GM23338 (cell line): ENCODE results near the gene CEPT1.

Source experiments
- CREB1 ChIP-seq: fragments of 250-450 bp; sonication (Bioruptor Pico); IDR thresholded peaks from 2 replicates; pipeline ENCODE4 v1.5.0; 2020; ENCODE audit warnings: low read depth, mild to moderate bottlenecking, moderate library complexity
- ETS1 ChIP-seq: IDR thresholded peaks from 2 replicates; pipeline ENCODE4 v1.6.1; 2016; ENCODE audit warnings: antibody characterized with exemption
- EZH2 ChIP-seq: fragments of 200-600 bp; sonication (generic); IDR thresholded peaks from one replicate; pipeline ENCODE4 v1.8.0; 2017; ENCODE audit warnings: antibody characterized with exemption, mild to moderate bottlenecking, low read depth; ENCODE audit not compliant: unreplicated experiment
- EZH2phosphoT487 ChIP-seq: fragments of 200-600 bp; sonication (generic); IDR thresholded peaks from one replicate; pipeline ENCODE4 v1.8.1; 2018; ENCODE audit warnings: antibody characterized with exemption; ENCODE audit not compliant: unreplicated experiment
- JUNB ChIP-seq: IDR thresholded peaks from one replicate; pipeline ENCODE4 v1.6.1; 2016; ENCODE audit warnings: antibody characterized with exemption; ENCODE audit not compliant: unreplicated experiment
- NANOG ChIP-seq: IDR thresholded peaks from 2 replicates; pipeline ENCODE4 v1.6.1; 2016; ENCODE audit warnings: antibody characterized with exemption, borderline replicate concordance
- POLR2AphosphoS5 ChIP-seq: IDR thresholded peaks from 2 replicates; pipeline ENCODE4 v1.6.1; 2016; ENCODE audit warnings: antibody characterized with exemption, low read depth
- STAT1 ChIP-seq: IDR thresholded peaks from one replicate; pipeline ENCODE4 v1.6.1; 2016; ENCODE audit warnings: antibody characterized with exemption; ENCODE audit not compliant: unreplicated experiment
- ZNF114 ChIP-seq: fragments of 250-450 bp; sonication (Bioruptor Pico); IDR thresholded peaks from 2 replicates; pipeline ENCODE4 v1.5.0; 2020; ENCODE audit warnings: mild to moderate bottlenecking, moderate library complexity
- ZNF331 ChIP-seq: fragments of 250-450 bp; sonication (Bioruptor Pico); IDR thresholded peaks from 2 replicates; pipeline ENCODE4 v1.5.0; 2020; ENCODE audit warnings: low read depth, mild to moderate bottlenecking, moderate library complexity
- TF ChIP-seq, protein P1 (sequence below), 2 experiments: fragments of 200-600 bp in 1 of 2; sonication (generic) in 1 of 2; conservative IDR thresholded peaks; 2 replicates each; pipeline versions ENCODE4 v1.5.1 to v1.6.1; 2016 to 2017; ENCODE audit warnings: antibody characterized with exemption in 2 of 2, low read depth in 2 of 2, mild to moderate bottlenecking in 2 of 2, moderate library complexity in 1 of 2
- TF ChIP-seq, protein P2 (sequence below): IDR thresholded peaks from one replicate; pipeline ENCODE4 v1.6.1; 2018; ENCODE audit warnings: antibody characterized with exemption; ENCODE audit not compliant: unreplicated experiment
- TF ChIP-seq, protein P3 (sequence below): fragments of 250-450 bp; sonication (Bioruptor Pico); IDR thresholded peaks from 2 replicates; pipeline ENCODE4 v1.5.0; 2020; ENCODE audit warnings: mild to moderate bottlenecking, moderate library complexity

DNA sequence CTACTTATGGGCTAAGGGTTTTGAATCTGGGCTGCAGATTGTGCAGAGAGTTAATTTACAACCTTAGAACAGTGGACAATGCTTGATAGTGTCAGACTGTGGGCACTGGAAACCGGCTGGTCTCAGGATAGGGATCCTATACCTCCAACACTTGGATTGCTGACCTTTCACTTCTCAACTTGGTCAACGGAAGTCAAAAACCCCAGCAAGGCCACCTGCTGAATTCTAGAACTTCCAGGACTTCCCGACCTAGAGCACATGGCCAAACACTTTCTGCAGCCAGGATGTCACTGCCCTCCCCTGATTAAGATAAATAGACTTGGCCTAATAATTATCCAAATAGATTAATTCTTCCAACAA lies 60.8 kb downstream of the CEPT1 start:
- TF ChIP-seq POLR2AphosphoS5, result no peak
- TF ChIP-seq EZH2phosphoT487, result no peak
- TF ChIP-seq, protein P1, sequence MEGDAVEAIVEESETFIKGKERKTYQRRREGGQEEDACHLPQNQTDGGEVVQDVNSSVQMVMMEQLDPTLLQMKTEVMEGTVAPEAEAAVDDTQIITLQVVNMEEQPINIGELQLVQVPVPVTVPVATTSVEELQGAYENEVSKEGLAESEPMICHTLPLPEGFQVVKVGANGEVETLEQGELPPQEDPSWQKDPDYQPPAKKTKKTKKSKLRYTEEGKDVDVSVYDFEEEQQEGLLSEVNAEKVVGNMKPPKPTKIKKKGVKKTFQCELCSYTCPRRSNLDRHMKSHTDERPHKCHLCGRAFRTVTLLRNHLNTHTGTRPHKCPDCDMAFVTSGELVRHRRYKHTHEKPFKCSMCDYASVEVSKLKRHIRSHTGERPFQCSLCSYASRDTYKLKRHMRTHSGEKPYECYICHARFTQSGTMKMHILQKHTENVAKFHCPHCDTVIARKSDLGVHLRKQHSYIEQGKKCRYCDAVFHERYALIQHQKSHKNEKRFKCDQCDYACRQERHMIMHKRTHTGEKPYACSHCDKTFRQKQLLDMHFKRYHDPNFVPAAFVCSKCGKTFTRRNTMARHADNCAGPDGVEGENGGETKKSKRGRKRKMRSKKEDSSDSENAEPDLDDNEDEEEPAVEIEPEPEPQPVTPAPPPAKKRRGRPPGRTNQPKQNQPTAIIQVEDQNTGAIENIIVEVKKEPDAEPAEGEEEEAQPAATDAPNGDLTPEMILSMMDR (conservative IDR thresholded peaks at IDR 0.05; ENCODE audit: low read depth in 2 of 2), result no peak
- no peak for TF ChIP-seq CREB1
- TF ChIP-seq EZH2, result no peak
- TF ChIP-seq JUNB, result no peak
- TF ChIP-seq, protein P2, sequence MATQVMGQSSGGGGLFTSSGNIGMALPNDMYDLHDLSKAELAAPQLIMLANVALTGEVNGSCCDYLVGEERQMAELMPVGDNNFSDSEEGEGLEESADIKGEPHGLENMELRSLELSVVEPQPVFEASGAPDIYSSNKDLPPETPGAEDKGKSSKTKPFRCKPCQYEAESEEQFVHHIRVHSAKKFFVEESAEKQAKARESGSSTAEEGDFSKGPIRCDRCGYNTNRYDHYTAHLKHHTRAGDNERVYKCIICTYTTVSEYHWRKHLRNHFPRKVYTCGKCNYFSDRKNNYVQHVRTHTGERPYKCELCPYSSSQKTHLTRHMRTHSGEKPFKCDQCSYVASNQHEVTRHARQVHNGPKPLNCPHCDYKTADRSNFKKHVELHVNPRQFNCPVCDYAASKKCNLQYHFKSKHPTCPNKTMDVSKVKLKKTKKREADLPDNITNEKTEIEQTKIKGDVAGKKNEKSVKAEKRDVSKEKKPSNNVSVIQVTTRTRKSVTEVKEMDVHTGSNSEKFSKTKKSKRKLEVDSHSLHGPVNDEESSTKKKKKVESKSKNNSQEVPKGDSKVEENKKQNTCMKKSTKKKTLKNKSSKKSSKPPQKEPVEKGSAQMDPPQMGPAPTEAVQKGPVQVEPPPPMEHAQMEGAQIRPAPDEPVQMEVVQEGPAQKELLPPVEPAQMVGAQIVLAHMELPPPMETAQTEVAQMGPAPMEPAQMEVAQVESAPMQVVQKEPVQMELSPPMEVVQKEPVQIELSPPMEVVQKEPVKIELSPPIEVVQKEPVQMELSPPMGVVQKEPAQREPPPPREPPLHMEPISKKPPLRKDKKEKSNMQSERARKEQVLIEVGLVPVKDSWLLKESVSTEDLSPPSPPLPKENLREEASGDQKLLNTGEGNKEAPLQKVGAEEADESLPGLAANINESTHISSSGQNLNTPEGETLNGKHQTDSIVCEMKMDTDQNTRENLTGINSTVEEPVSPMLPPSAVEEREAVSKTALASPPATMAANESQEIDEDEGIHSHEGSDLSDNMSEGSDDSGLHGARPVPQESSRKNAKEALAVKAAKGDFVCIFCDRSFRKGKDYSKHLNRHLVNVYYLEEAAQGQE, result no peak
- no peak for TF ChIP-seq ETS1
- no peak for TF ChIP-seq NANOG
- TF ChIP-seq, protein P3, sequence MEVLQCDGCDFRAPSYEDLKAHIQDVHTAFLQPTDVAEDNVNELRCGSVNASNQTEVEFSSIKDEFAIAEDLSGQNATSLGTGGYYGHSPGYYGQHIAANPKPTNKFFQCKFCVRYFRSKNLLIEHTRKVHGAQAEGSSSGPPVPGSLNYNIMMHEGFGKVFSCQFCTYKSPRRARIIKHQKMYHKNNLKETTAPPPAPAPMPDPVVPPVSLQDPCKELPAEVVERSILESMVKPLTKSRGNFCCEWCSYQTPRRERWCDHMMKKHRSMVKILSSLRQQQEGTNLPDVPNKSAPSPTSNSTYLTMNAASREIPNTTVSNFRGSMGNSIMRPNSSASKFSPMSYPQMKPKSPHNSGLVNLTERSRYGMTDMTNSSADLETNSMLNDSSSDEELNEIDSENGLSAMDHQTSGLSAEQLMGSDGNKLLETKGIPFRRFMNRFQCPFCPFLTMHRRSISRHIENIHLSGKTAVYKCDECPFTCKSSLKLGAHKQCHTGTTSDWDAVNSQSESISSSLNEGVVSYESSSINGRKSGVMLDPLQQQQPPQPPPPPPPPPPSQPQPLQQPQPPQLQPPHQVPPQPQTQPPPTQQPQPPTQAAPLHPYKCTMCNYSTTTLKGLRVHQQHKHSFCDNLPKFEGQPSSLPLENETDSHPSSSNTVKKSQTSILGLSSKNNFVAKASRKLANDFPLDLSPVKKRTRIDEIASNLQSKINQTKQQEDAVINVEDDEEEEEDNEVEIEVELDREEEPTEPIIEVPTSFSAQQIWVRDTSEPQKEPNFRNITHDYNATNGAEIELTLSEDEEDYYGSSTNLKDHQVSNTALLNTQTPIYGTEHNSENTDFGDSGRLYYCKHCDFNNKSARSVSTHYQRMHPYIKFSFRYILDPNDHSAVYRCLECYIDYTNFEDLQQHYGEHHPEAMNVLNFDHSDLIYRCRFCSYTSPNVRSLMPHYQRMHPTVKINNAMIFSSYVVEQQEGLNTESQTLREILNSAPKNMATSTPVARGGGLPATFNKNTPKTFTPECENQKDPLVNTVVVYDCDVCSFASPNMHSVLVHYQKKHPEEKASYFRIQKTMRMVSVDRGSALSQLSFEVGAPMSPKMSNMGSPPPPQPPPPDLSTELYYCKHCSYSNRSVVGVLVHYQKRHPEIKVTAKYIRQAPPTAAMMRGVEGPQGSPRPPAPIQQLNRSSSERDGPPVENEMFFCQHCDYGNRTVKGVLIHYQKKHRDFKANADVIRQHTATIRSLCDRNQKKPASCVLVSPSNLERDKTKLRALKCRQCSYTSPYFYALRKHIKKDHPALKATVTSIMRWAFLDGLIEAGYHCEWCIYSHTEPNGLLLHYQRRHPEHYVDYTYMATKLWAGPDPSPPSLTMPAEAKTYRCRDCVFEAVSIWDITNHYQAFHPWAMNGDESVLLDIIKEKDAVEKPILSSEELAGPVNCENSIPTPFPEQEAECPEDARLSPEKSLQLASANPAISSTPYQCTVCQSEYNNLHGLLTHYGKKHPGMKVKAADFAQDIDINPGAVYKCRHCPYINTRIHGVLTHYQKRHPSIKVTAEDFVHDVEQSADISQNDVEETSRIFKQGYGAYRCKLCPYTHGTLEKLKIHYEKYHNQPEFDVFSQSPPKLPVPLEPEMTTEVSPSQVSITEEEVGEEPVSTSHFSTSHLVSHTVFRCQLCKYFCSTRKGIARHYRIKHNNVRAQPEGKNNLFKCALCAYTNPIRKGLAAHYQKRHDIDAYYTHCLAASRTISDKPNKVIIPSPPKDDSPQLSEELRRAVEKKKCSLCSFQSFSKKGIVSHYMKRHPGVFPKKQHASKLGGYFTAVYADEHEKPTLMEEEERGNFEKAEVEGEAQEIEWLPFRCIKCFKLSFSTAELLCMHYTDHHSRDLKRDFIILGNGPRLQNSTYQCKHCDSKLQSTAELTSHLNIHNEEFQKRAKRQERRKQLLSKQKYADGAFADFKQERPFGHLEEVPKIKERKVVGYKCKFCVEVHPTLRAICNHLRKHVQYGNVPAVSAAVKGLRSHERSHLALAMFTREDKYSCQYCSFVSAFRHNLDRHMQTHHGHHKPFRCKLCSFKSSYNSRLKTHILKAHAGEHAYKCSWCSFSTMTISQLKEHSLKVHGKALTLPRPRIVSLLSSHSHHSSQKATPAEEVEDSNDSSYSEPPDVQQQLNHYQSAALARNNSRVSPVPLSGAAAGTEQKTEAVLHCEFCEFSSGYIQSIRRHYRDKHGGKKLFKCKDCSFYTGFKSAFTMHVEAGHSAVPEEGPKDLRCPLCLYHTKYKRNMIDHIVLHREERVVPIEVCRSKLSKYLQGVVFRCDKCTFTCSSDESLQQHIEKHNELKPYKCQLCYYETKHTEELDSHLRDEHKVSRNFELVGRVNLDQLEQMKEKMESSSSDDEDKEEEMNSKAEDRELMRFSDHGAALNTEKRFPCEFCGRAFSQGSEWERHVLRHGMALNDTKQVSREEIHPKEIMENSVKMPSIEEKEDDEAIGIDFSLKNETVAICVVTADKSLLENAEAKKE (CRISPR knock-in tag), result no peak
- TF ChIP-seq STAT1, result no peak
- no peak for TF ChIP-seq ZNF114
- no peak for TF ChIP-seq ZNF331 (CRISPR knock-in tag)
